Measurements from ENCODE around the gene ATF6B.

- no peak for TF ChIP-seq EZH2phosphoT487 (IDR thresholded peaks at IDR 0.05; ENCODE audit: low read depth)
- TF ChIP-seq CTCF (IDR thresholded peaks at IDR 0.05; ENCODE audit: low read depth, low read length): no peak
Measured at GRCh38 chr6:32082478-32082877, 45.6 kb downstream of the ATF6B start.
